SK-N-SH (cell line): ENCODE results near the gene BOC. TPM values are rescaled to one million over a fixed set of nuclear protein-coding genes. Genes with fewer than 3 reads are reported as not detected.
A peak's percentile ranks its signal among the peaks of the same experiment; 100 is the strongest.

ENCODE experiments used
- CTCF ChIA-PET: fragments of 300-600, 350-600 bp; formaldehyde crosslinking; extraction: SDS; loops from one replicate; lab custom pipeline; 2021; lab: Yijun Ruan, JAX
- POLR2A ChIA-PET: fragments of 350-600 bp; sonication (Branson Sonifier 250); formaldehyde crosslinking; extraction: SDS; loops from one replicate; lab custom pipeline; 2020; ENCODE audit warnings: antibody characterized with exemption, inconsistent platforms; lab: Yijun Ruan, JAX
- DNase-seq: peaks from one replicate; pipeline ENCODE4 v3.0.0; 2012
- H2AFZ ChIP-seq: fragments of 200-600 bp; sonication (generic); 2 replicates; pipeline ENCODE4 v1.8.1; 2016; ENCODE audit warnings: antibody characterized with exemption, mild to moderate bottlenecking, low read depth
- H3F3A ChIP-seq: fragments of 200-600 bp; sonication (generic); replicated peaks from 2 replicates; pipeline ENCODE3; 2016; ENCODE audit warnings: antibody characterized with exemption, mild to moderate bottlenecking; ENCODE audit not compliant: insufficient read depth
- H3K27ac ChIP-seq, 2 experiments: fragments of 200-500 bp in 1 of 2; fragments of 200-600 bp in 1 of 2; sonication (Bioruptor generic) in 1 of 2; sonication (generic), shearing (Covaris generic) in 1 of 2; 2 replicates each; pipeline versions ENCODE4 v1.5.1 to v1.6.1; 2014 to 2016; ENCODE audit warnings: low read depth in 2 of 2, inconsistent platforms in 1 of 2, low read length in 1 of 2, mild to moderate bottlenecking in 1 of 2, mixed read lengths in 1 of 2
- H3K27me3 ChIP-seq: fragments of 200-600 bp; sonication (generic), shearing (Covaris generic); 2 replicates; pipeline ENCODE4 v1.6.1; 2016; ENCODE audit warnings: mixed run types; ENCODE audit not compliant: insufficient read depth
- H3K36me3 ChIP-seq, 2 experiments: fragments of 200-500 bp in 1 of 2; fragments of 200-600 bp in 1 of 2; sonication (Bioruptor generic) in 1 of 2; sonication (generic) in 1 of 2; replicated peaks in 1 of 2; 2 replicates each; pipeline versions ENCODE3 to v1.5.1; 2014 to 2016; ENCODE audit warnings: low read length in 1 of 2, mild to moderate bottlenecking in 1 of 2; ENCODE audit not compliant: insufficient read depth in 2 of 2, control insufficient read depth in 1 of 2
- H3K4me1 ChIP-seq, 2 experiments: fragments of 200-500 bp in 1 of 2; fragments of 200-600 bp in 1 of 2; sonication (Bioruptor generic) in 1 of 2; sonication (generic), shearing (Covaris generic) in 1 of 2; 2 replicates each; pipeline versions ENCODE4 v1.5.1 to v1.6.1; 2014 to 2016; ENCODE audit warnings: low read depth in 1 of 2, low read length in 1 of 2, mixed run types in 1 of 2; ENCODE audit not compliant: insufficient read depth in 2 of 2, control insufficient read depth in 1 of 2
- H3K4me2 ChIP-seq: fragments of 200-600 bp; sonication (generic), shearing (Covaris generic); 2 replicates; pipeline ENCODE4 v1.6.1; 2017; ENCODE audit warnings: mixed run types
- H3K4me3 ChIP-seq, 2 experiments: fragments of 200-500 bp in 1 of 2; fragments of 200-600 bp in 1 of 2; sonication (Bioruptor generic) in 1 of 2; sonication (generic), shearing (Covaris generic) in 1 of 2; 2 replicates each; pipeline versions ENCODE4 v1.5.1 to v1.8.1; 2014 to 2016; ENCODE audit warnings: low read depth in 2 of 2, inconsistent platforms in 1 of 2, low read length in 1 of 2, mild to moderate bottlenecking in 1 of 2, mixed read lengths in 1 of 2, moderate library complexity in 1 of 2
- H3K79me2 ChIP-seq: fragments of 200-600 bp; sonication (generic); 2 replicates; pipeline ENCODE4 v1.8.1; 2017; ENCODE audit warnings: mild to moderate bottlenecking; ENCODE audit not compliant: insufficient read depth
- H3K9ac ChIP-seq: fragments of 200-600 bp; sonication (generic); 2 replicates; pipeline ENCODE4 v1.6.1; 2017; ENCODE audit warnings: mixed run types
- H3K9me2 ChIP-seq: fragments of 200-600 bp; sonication (generic); 2 replicates; pipeline ENCODE4 v1.6.1; 2017; ENCODE audit warnings: mixed run types
- H3K9me3 ChIP-seq: fragments of 200-600 bp; sonication (generic); 2 replicates; pipeline ENCODE4 v1.6.1; 2017; ENCODE audit warnings: mixed run types, mild to moderate bottlenecking, moderate library complexity
- H4K20me1 ChIP-seq: fragments of 200-600 bp; sonication (generic); 2 replicates; pipeline ENCODE4 v1.6.1; 2017; ENCODE audit warnings: mild to moderate bottlenecking, mixed run types; ENCODE audit not compliant: insufficient read depth
- CTCF ChIP-seq: fragments of 200-600 bp; sonication (generic); IDR thresholded peaks from 2 replicates; pipeline ENCODE4 v1.6.1; 2017; ENCODE audit warnings: antibody characterized with exemption, mild to moderate bottlenecking, moderate library complexity
- MXI1 ChIP-seq: IDR thresholded peaks from 2 replicates; pipeline ENCODE4 v1.6.1; 2012; ENCODE audit warnings: mild to moderate bottlenecking, low read depth, low read length, improper control_type of control experiment
- NRF1 ChIP-seq: IDR thresholded peaks from 2 replicates; pipeline ENCODE4 v1.6.1; 2012; ENCODE audit warnings: low read depth, mild to moderate bottlenecking, low read length
- RAD21 ChIP-seq: IDR thresholded peaks from 2 replicates; pipeline ENCODE4 v1.6.1; 2012; ENCODE audit warnings: mild to moderate bottlenecking, low read length
- RCOR1 ChIP-seq: fragments of 150-350 bp; IDR thresholded peaks from 2 replicates; pipeline ENCODE4 v1.6.1; 2017; ENCODE audit warnings: antibody characterized with exemption, low read length
- REST ChIP-seq: IDR thresholded peaks from 2 replicates; pipeline ENCODE4 v1.6.1; 2012; ENCODE audit warnings: mild to moderate bottlenecking, low read depth, low read length, moderate library complexity
- SMC3 ChIP-seq: IDR thresholded peaks from 2 replicates; pipeline ENCODE4 v1.6.1; 2012; ENCODE audit warnings: low read depth, low read length, improper control_type of control experiment
- WGBS: methylation state at CpG from one replicate; pipeline ENCODE4 v1.1.6; 2017; ENCODE audit warnings: low lambda C conversion rate; 5-methylcytosine and 5-hydroxymethylcytosine counted together
- polyA plus RNA-seq, 3 experiments: library from polyadenylated mRNA; depleted of rRNA; stranded (reverse); fragments of >200 nt; gene quantifications; 2 replicates each; pipeline ENCODE4 v1.2.3, GENCODE V29; 2012
- TF ChIP-seq, protein P1 (sequence below): fragments of 150-350 bp; IDR thresholded peaks from 2 replicates; pipeline ENCODE4 v1.6.1; 2016; ENCODE audit warnings: mild to moderate bottlenecking, low read depth, low read length
- TF ChIP-seq, protein P2 (sequence below): IDR thresholded peaks from 2 replicates; pipeline ENCODE4 v1.4.0; 2012; ENCODE audit warnings: low read depth, borderline replicate concordance

Gene BOC
- polyA plus RNA-seq, 1 of the 3 experiments (the other 2 are of a cell fraction): 6.6 TPM

- H3F3A ChIP-seq: no peaks in the 10 kb centered on the region
- 0 out of 2 replicates have a peak, but pooled peaks have one; percentile 13 for TF ChIP-seq RAD21
- TF ChIP-seq SMC3: no peak
- no peak for TF ChIP-seq RCOR1
- no peak for TF ChIP-seq NRF1
- TF ChIP-seq CTCF: peak; percentile 22
- TF ChIP-seq REST: no peak
- TF ChIP-seq, protein P1, sequence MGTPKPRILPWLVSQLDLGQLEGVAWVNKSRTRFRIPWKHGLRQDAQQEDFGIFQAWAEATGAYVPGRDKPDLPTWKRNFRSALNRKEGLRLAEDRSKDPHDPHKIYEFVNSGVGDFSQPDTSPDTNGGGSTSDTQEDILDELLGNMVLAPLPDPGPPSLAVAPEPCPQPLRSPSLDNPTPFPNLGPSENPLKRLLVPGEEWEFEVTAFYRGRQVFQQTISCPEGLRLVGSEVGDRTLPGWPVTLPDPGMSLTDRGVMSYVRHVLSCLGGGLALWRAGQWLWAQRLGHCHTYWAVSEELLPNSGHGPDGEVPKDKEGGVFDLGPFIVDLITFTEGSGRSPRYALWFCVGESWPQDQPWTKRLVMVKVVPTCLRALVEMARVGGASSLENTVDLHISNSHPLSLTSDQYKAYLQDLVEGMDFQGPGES: no peak
- TF ChIP-seq, protein P2, sequence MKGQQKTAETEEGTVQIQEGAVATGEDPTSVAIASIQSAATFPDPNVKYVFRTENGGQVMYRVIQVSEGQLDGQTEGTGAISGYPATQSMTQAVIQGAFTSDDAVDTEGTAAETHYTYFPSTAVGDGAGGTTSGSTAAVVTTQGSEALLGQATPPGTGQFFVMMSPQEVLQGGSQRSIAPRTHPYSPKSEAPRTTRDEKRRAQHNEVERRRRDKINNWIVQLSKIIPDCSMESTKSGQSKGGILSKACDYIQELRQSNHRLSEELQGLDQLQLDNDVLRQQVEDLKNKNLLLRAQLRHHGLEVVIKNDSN: no peak
- no peak for TF ChIP-seq MXI1
- TF ChIP-seq, all 33 proteins: peak for 2
- CTCF ChIA-PET: interaction anchor here (1.1 to 4.4 kb wide), 2 partner anchors 10 to 243 kb away, joined by 3 to 29 read pairs; no protein-coding TSS in a partner anchor
- DNase-seq: no peak
- Histone ChIP-seq H3K27ac (no peak overlapping the region), H3K9me2 (no peaks in the 10 kb centered on the region), H3K9ac (no peak overlapping the region), H3K9me3 (no peaks in the 10 kb centered on the region), H3K4me1 (peaks cover 0 to 9% of the 10 kb centered on the region in 2 experiments; a peak in 1 of 4 replicates), H4K20me1 (no peaks in the 10 kb centered on the region), H3K27me3 (no peaks in the 10 kb centered on the region), H2AFZ (no peak overlapping the region), H3K36me3 (peaks cover 0 to 32% of the 10 kb centered on the region in 2 experiments), H3K79me2 (no peaks in the 10 kb centered on the region), H3K4me2 (no peak overlapping the region), H3K4me3 (no peak overlapping the region)
- POLR2A ChIA-PET: no interaction called here
- WGBS: 91% methylated on average over 15 of the region's 17 CpGs
Measured at GRCh38 chr3:113277941-113278598, 66.7 kb downstream of the BOC start.
